GM12892 (cell line): ENCODE measurements around the gene ANKRD44.

Experiments
- POLR2A ChIP-seq: IDR thresholded peaks from 2 replicates; pipeline ENCODE4 v1.6.1; 2011; ENCODE audit warnings: low read depth, low read length, control low read depth
- POLR2AphosphoS5 ChIP-seq: IDR thresholded peaks from 2 replicates; pipeline ENCODE4 v1.6.1; 2011; ENCODE audit warnings: low read depth, low read length, control low read depth

GRCh38 chr2:196987298-196987648 is 323.3 kb downstream of the ANKRD44 start:
- no peak for TF ChIP-seq POLR2AphosphoS5
- no peak for TF ChIP-seq POLR2A
